Fibroblast of mammary gland (primary cell): ENCODE measurements around the gene FERMT3.

Experiments
- DNase-seq: peaks from one replicate; pipeline ENCODE4 v3.0.0-alpha.2; 2010; ENCODE audit warnings: low read depth
- H3K4me3 ChIP-seq: 2 replicates; pipeline ENCODE4 v1.5.1; 2011; ENCODE audit warnings: low read depth, mild to moderate bottlenecking, low read length, moderate library complexity; ENCODE audit not compliant: control insufficient read depth
- CTCF ChIP-seq: conservative IDR thresholded peaks from 2 replicates; pipeline ENCODE4 v1.5.1; 2011; ENCODE audit warnings: low read depth, low read length, inconsistent platforms; ENCODE audit not compliant: control insufficient read depth, insufficient read depth

The FERMT3 gene

GRCh38 chr11:64209563-64209843 lies 3.0 kb downstream of the FERMT3 start:
- no peak for TF ChIP-seq CTCF
- no peak overlapping the region for H3K4me3 ChIP-seq
- no peak for DNase-seq

- no peak overlapping the region for H3K4me3 ChIP-seq
- DNase-seq = no peak
- TF ChIP-seq CTCF = no peak
These were observed 3.9 kb downstream of the FERMT3 start for GRCh38 chr11:64210301-64211020.

- no peak overlapping the region for H3K4me3 ChIP-seq
- no peak for DNase-seq
- no peak for TF ChIP-seq CTCF
These were observed 4.8 kb downstream of the FERMT3 start for GRCh38 chr11:64211181-64211872.

- TF ChIP-seq CTCF = no peak
- H3K4me3 ChIP-seq = no peak overlapping the region
- no peak for DNase-seq
These were observed 10.4 kb downstream of the FERMT3 start for GRCh38 chr11:64216879-64217278.

- no peak for DNase-seq
- no peak overlapping the region for H3K4me3 ChIP-seq
- TF ChIP-seq CTCF = no peak
These were observed 12.3 kb downstream of the FERMT3 start for GRCh38 chr11:64218628-64219353.

GRCh38 chr11:64219354-64219684 lies 12.8 kb downstream of the FERMT3 start:
- DNase-seq = no peak
- TF ChIP-seq CTCF = no peak
- no peak overlapping the region for H3K4me3 ChIP-seq

- DNase-seq = no peak
- no peak for TF ChIP-seq CTCF
- no peak overlapping the region for H3K4me3 ChIP-seq
These were observed 13.2 kb downstream of the FERMT3 start for GRCh38 chr11:64219755-64220154.
